ENCODE measurements around the gene CPSF3.

The CPSF3 gene

GRCh38 chr2:9400268-9401058 lies 23.0 kb upstream of the CPSF3 start:
- Histone ChIP-seq H2AK5ac (ENCODE audit: low read length) (no peak overlapping the region), H4K8ac (ENCODE audit: low read depth, low read length) (no peak overlapping the region), H3K4me3 (ENCODE audit: low read length) (no peak overlapping the region), H3K4ac (ENCODE audit: low read depth, low read length) (no peak overlapping the region), H2BK15ac (replicated peaks; ENCODE audit: low read depth) (no peak overlapping the region), H3K36me3 (ENCODE audit: control insufficient read depth, insufficient read depth, low read length) (no peaks in the 10 kb centered on the region), H3K56ac (ENCODE audit: low read length) (no peak overlapping the region), H2BK120ac (ENCODE audit: low read depth, low read length) (no peak overlapping the region), H4K5ac (ENCODE audit: low read length) (no peak overlapping the region), H3K23ac (ENCODE audit: low read length) (no peak overlapping the region), H3K79me2 (ENCODE audit: control insufficient read depth, insufficient read depth, low read length) (no peaks in the 10 kb centered on the region), H3K9ac (ENCODE audit: low read length) (no peak overlapping the region), H3K18ac (ENCODE audit: low read length) (no peak overlapping the region), H3K27ac (ENCODE audit: low read depth, low read length) (no peak overlapping the region), H2BK5ac (ENCODE audit: low read length) (no peak overlapping the region), H3K79me1 (ENCODE audit: low read length) (no peaks in the 10 kb centered on the region), H3K27me3 (ENCODE audit: insufficient read depth, low read length, poor library complexity) (no peaks in the 10 kb centered on the region), H3K4me2 (ENCODE audit: low read length) (no peak overlapping the region), H3K4me1 (ENCODE audit: control insufficient read depth, low read depth, low read length) (no peaks in the 10 kb centered on the region)
- no CpG with 5 or more reads among the region's 12 CpGs for WGBS (ENCODE audit: extremely low coverage, insufficient coverage, low lambda C conversion rate)
- no peak for DNase-seq

- H3K23ac ChIP-seq (ENCODE audit: low read length), result no peak overlapping the region
- no peak overlapping the region for H3K9ac ChIP-seq (ENCODE audit: low read length)
- no peaks in the 10 kb centered on the region for H3K27me3 ChIP-seq (ENCODE audit: insufficient read depth, low read length, poor library complexity)
- no peak overlapping the region for H4K8ac ChIP-seq (ENCODE audit: low read depth, low read length)
- no peak overlapping the region for H2BK5ac ChIP-seq (ENCODE audit: low read length)
- no peak overlapping the region for H3K4me2 ChIP-seq (ENCODE audit: low read length)
- no peak overlapping the region for H2BK120ac ChIP-seq (ENCODE audit: low read depth, low read length)
- no peak overlapping the region for H3K18ac ChIP-seq (ENCODE audit: low read length)
- H3K79me1 ChIP-seq (ENCODE audit: low read length), result no peaks in the 10 kb centered on the region
- H2BK15ac ChIP-seq (replicated peaks; ENCODE audit: low read depth), result no peak overlapping the region
- no peak overlapping the region for H3K56ac ChIP-seq (ENCODE audit: low read length)
- no peaks in the 10 kb centered on the region for H3K36me3 ChIP-seq (ENCODE audit: control insufficient read depth, insufficient read depth, low read length)
- no peak overlapping the region for H3K27ac ChIP-seq (ENCODE audit: low read depth, low read length)
- no peak overlapping the region for H4K5ac ChIP-seq (ENCODE audit: low read length)
- WGBS (ENCODE audit: extremely low coverage, insufficient coverage, low lambda C conversion rate), result no CpG with 5 or more reads among the region's 12 CpGs
- no peak for DNase-seq
- no peak overlapping the region for H3K4ac ChIP-seq (ENCODE audit: low read depth, low read length)
- no peaks in the 10 kb centered on the region for H3K4me1 ChIP-seq (ENCODE audit: control insufficient read depth, low read depth, low read length)
- no peak overlapping the region for H2AK5ac ChIP-seq (ENCODE audit: low read length)
- no peak overlapping the region for H3K4me3 ChIP-seq (ENCODE audit: low read length)
- no peaks in the 10 kb centered on the region for H3K79me2 ChIP-seq (ENCODE audit: control insufficient read depth, insufficient read depth, low read length)
Observed at GRCh38 chr2:9401059-9401547, 22.4 kb upstream of the CPSF3 start.

DNA sequence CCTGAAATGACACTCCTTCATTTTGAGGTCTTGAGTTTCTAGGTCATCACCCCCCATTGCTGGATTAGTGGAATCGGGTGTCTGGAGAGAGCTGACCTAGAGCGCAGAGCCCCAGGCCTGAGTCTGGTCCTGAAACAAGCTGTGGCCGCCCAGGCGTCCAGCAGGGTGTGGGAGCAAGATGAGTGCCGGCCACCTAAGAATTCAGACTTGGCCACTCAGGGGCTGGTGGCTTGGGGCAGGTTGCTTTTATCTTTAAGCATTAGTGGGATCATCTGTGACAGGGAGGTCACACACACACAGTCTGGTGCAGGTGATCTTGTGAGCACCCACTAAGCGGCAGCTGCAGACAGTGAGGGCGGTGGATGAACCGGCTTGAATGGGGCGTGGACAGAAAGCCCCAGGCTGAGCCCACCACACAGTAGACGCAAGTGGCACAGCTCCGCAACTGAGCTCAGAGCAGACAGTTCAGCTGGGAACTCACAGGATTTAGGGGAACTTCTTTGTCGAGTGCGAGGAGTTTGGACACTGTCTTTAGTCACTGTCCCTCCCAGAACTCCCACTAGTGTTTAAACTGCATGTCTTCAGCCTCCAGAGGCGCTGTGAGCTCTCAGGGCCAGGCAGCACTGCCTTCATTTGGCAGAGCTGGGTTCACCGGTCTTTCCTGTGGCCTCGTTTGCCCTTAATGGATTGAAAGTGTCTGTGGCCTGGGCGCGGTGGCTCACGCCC lies 21.6 kb upstream of the CPSF3 start:
- H3K4ac ChIP-seq (ENCODE audit: low read depth, low read length), result no peak overlapping the region
- H3K56ac ChIP-seq (ENCODE audit: low read length), result no peak overlapping the region
- no peak overlapping the region for H3K9ac ChIP-seq (ENCODE audit: low read length)
- no CpG with 5 or more reads among the region's 19 CpGs for WGBS (ENCODE audit: extremely low coverage, insufficient coverage, low lambda C conversion rate)
- no peak overlapping the region for H2BK15ac ChIP-seq (replicated peaks; ENCODE audit: low read depth)
- no peak overlapping the region for H3K4me3 ChIP-seq (ENCODE audit: low read length)
- H4K8ac ChIP-seq (ENCODE audit: low read depth, low read length), result no peak overlapping the region
- H2BK120ac ChIP-seq (ENCODE audit: low read depth, low read length), result no peak overlapping the region
- no peaks in the 10 kb centered on the region for H3K79me2 ChIP-seq (ENCODE audit: control insufficient read depth, insufficient read depth, low read length)
- H2AK5ac ChIP-seq (ENCODE audit: low read length), result no peak overlapping the region
- no peak overlapping the region for H3K18ac ChIP-seq (ENCODE audit: low read length)
- H3K23ac ChIP-seq (ENCODE audit: low read length), result no peak overlapping the region
- H3K4me2 ChIP-seq (ENCODE audit: low read length), result no peak overlapping the region
- no peaks in the 10 kb centered on the region for H3K4me1 ChIP-seq (ENCODE audit: control insufficient read depth, low read depth, low read length)
- H3K36me3 ChIP-seq (ENCODE audit: control insufficient read depth, insufficient read depth, low read length), result no peaks in the 10 kb centered on the region
- H3K27ac ChIP-seq (ENCODE audit: low read depth, low read length), result no peak overlapping the region
- H4K5ac ChIP-seq (ENCODE audit: low read length), result no peak overlapping the region
- DNase-seq, result no peak
- no peaks in the 10 kb centered on the region for H3K79me1 ChIP-seq (ENCODE audit: low read length)
- no peaks in the 10 kb centered on the region for H3K27me3 ChIP-seq (ENCODE audit: insufficient read depth, low read length, poor library complexity)
- H2BK5ac ChIP-seq (ENCODE audit: low read length), result no peak overlapping the region

- no peaks in the 10 kb centered on the region for H3K79me2 ChIP-seq (ENCODE audit: control insufficient read depth, insufficient read depth, low read length)
- H2BK15ac ChIP-seq (replicated peaks; ENCODE audit: low read depth), result no peak overlapping the region
- no peak overlapping the region for H3K9ac ChIP-seq (ENCODE audit: low read length)
- H2BK5ac ChIP-seq (ENCODE audit: low read length), result no peak overlapping the region
- no peak overlapping the region for H2AK5ac ChIP-seq (ENCODE audit: low read length)
- no peak overlapping the region for H3K4me2 ChIP-seq (ENCODE audit: low read length)
- WGBS (ENCODE audit: extremely low coverage, insufficient coverage, low lambda C conversion rate), result no CpG with 5 or more reads among the region's 2 CpGs
- no peak overlapping the region for H3K56ac ChIP-seq (ENCODE audit: low read length)
- H3K79me1 ChIP-seq (ENCODE audit: low read length), result no peaks in the 10 kb centered on the region
- no peak for DNase-seq
- no peaks in the 10 kb centered on the region for H3K36me3 ChIP-seq (ENCODE audit: control insufficient read depth, insufficient read depth, low read length)
- no peaks in the 10 kb centered on the region for H3K4me1 ChIP-seq (ENCODE audit: control insufficient read depth, low read depth, low read length)
- H3K23ac ChIP-seq (ENCODE audit: low read length), result no peak overlapping the region
- H3K27me3 ChIP-seq (ENCODE audit: insufficient read depth, low read length, poor library complexity), result no peaks in the 10 kb centered on the region
- no peak overlapping the region for H3K4me3 ChIP-seq (ENCODE audit: low read length)
- H4K5ac ChIP-seq (ENCODE audit: low read length), result no peak overlapping the region
- no peak overlapping the region for H4K8ac ChIP-seq (ENCODE audit: low read depth, low read length)
- H3K18ac ChIP-seq (ENCODE audit: low read length), result no peak overlapping the region
- no peak overlapping the region for H2BK120ac ChIP-seq (ENCODE audit: low read depth, low read length)
- no peak overlapping the region for H3K4ac ChIP-seq (ENCODE audit: low read depth, low read length)
- no peak overlapping the region for H3K27ac ChIP-seq (ENCODE audit: low read depth, low read length)
Observed at GRCh38 chr2:9403924-9404323, 19.5 kb upstream of the CPSF3 start.

- WGBS (ENCODE audit: extremely low coverage, insufficient coverage, low lambda C conversion rate), result no CpG with 5 or more reads among the region's 4 CpGs
- Histone ChIP-seq H2BK5ac (ENCODE audit: low read length) (no peak overlapping the region), H3K79me2 (ENCODE audit: control insufficient read depth, insufficient read depth, low read length) (no peaks in the 10 kb centered on the region), H3K4ac (ENCODE audit: low read depth, low read length) (no peak overlapping the region), H2BK120ac (ENCODE audit: low read depth, low read length) (no peak overlapping the region), H3K4me3 (ENCODE audit: low read length) (no peak overlapping the region), H3K36me3 (ENCODE audit: control insufficient read depth, insufficient read depth, low read length) (no peaks in the 10 kb centered on the region), H3K9ac (ENCODE audit: low read length) (no peak overlapping the region), H4K5ac (ENCODE audit: low read length) (no peak overlapping the region), H3K27ac (ENCODE audit: low read depth, low read length) (no peak overlapping the region), H2BK15ac (replicated peaks; ENCODE audit: low read depth) (no peak overlapping the region), H3K27me3 (ENCODE audit: insufficient read depth, low read length, poor library complexity) (no peaks in the 10 kb centered on the region), H3K23ac (ENCODE audit: low read length) (no peak overlapping the region), H3K18ac (ENCODE audit: low read length) (no peak overlapping the region), H3K79me1 (ENCODE audit: low read length) (no peaks in the 10 kb centered on the region), H2AK5ac (ENCODE audit: low read length) (no peak overlapping the region), H3K4me1 (ENCODE audit: control insufficient read depth, low read depth, low read length) (no peaks in the 10 kb centered on the region), H3K4me2 (ENCODE audit: low read length) (no peak overlapping the region), H3K56ac (ENCODE audit: low read length) (no peak overlapping the region), H4K8ac (ENCODE audit: low read depth, low read length) (no peak overlapping the region)
- DNase-seq, result no peak
Observed at GRCh38 chr2:9404451-9404850, 19.0 kb upstream of the CPSF3 start.
